ENCODE measurements around the gene BACH1. TPM values are rescaled to one million over a fixed set of nuclear protein-coding genes. Genes with fewer than 3 reads are reported as not detected.

The BACH1 gene
- total RNA-seq, 1 experiment from 2014 or later, result 42.0 TPM

- H4K20me1 ChIP-seq (ENCODE audit: insufficient read depth, low read depth, low read length), result no peaks in the 10 kb centered on the region
Observed at GRCh38 chr21:29374481-29374880, 75.8 kb downstream of the BACH1 start.

DNA sequence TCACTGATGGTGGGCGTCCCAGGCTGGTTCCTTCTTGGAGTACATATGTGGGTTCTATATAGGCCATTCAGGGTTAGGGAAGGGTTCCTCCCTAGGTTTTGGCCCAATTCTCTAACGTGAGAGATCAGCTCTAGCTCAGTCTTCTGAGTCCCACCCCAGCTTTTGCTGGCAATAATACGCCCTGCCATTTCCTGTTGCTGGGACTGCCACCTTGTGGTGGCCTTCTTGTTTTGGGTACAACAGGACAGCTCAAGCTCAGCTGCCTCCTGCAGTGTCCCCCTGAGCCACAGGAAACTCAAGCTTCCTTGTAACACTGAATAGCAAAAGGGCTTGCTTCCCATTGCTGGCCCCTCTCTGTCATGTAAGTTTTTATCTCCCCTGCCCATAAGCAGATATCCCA lies 77.8 kb downstream of the BACH1 start:
- H4K20me1 ChIP-seq (ENCODE audit: insufficient read depth, low read depth, low read length), result no peaks in the 10 kb centered on the region
- H3K27me3 ChIP-seq (ENCODE audit: low read length), result no peaks in the 10 kb centered on the region
- H3K9me3 ChIP-seq (ENCODE audit: low read length), result no peaks in the 10 kb centered on the region
- H3K36me3 ChIP-seq (ENCODE audit: insufficient read depth, low read length), result 0 out of 2 replicates have a peak, but pooled peaks cover 7% of the 10 kb centered on the region
- H3K79me2 ChIP-seq (ENCODE audit: low read length), result no peaks in the 10 kb centered on the region
- no peak overlapping the region for H3K4me2 ChIP-seq (ENCODE audit: low read depth, low read length, poor library complexity, severe bottlenecking)
- no peak overlapping the region for H3K4me3 ChIP-seq (ENCODE audit: low read length)
- no peaks in the 10 kb centered on the region for H3K9me2 ChIP-seq (replicated peaks; ENCODE audit: insufficient read depth, low read length)
- no peak overlapping the region for H2AFZ ChIP-seq (ENCODE audit: low read length)
- H3K9ac ChIP-seq (ENCODE audit: low read length), result no peak overlapping the region
- peak; percentile 88 for DNase-seq
- H3K27ac ChIP-seq (ENCODE audit: low read length), result no peak overlapping the region
- H3K4me1 ChIP-seq (ENCODE audit: low read length), result no peaks in the 10 kb centered on the region

More at GRCh38 chr21:29374481-29374880, 75.8 kb downstream of the BACH1 start:
- DNase-seq, result no peak
- Histone ChIP-seq H3K4me3 (ENCODE audit: low read length) (no peak overlapping the region), H2AFZ (ENCODE audit: low read length) (no peak overlapping the region), H3K9ac (ENCODE audit: low read length) (no peak overlapping the region), H3K9me2 (replicated peaks; ENCODE audit: insufficient read depth, low read length) (no peaks in the 10 kb centered on the region), H3K4me1 (ENCODE audit: low read length) (no peaks in the 10 kb centered on the region), H3K9me3 (ENCODE audit: low read length) (no peaks in the 10 kb centered on the region), H3K4me2 (ENCODE audit: low read depth, low read length, poor library complexity, severe bottlenecking) (no peak overlapping the region), H3K36me3 (ENCODE audit: insufficient read depth, low read length) (0 out of 2 replicates have a peak, but pooled peaks cover 7% of the 10 kb centered on the region), H3K27me3 (ENCODE audit: low read length) (no peaks in the 10 kb centered on the region), H3K79me2 (ENCODE audit: low read length) (no peaks in the 10 kb centered on the region), H3K27ac (ENCODE audit: low read length) (no peak overlapping the region)

DNA sequence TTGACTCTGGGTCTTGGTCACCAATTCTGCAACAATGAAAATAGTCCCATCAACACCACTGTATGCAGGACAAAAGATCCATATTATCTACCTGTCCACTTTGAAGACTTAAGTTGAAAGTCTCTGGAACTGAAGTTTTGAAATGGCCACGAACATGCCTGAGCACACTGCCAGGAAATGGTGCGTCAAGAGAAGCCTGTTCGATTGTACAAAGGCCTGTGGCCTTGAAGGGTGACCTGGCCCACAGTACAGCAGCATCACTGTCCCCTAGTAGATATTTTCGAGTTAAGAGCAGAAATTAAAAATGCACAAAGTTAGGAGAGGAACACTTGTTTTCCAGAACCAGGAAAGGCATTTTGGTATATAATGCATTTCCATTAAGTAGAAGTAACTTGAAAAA lies 78.5 kb downstream of the BACH1 start:
- DNase-seq, result no peak
- Histone ChIP-seq H3K79me2 (ENCODE audit: low read length) (no peaks in the 10 kb centered on the region), H4K20me1 (ENCODE audit: insufficient read depth, low read depth, low read length) (no peaks in the 10 kb centered on the region), H3K9me2 (replicated peaks; ENCODE audit: insufficient read depth, low read length) (no peaks in the 10 kb centered on the region), H3K9ac (ENCODE audit: low read length) (no peak overlapping the region), H3K36me3 (ENCODE audit: insufficient read depth, low read length) (0 out of 2 replicates have a peak, but pooled peaks cover 7% of the 10 kb centered on the region), H3K27ac (ENCODE audit: low read length) (no peak overlapping the region), H2AFZ (ENCODE audit: low read length) (no peak overlapping the region), H3K4me3 (ENCODE audit: low read length) (no peak overlapping the region), H3K9me3 (ENCODE audit: low read length) (no peaks in the 10 kb centered on the region), H3K4me2 (ENCODE audit: low read depth, low read length, poor library complexity, severe bottlenecking) (no peak overlapping the region), H3K4me1 (ENCODE audit: low read length) (no peaks in the 10 kb centered on the region), H3K27me3 (ENCODE audit: low read length) (no peaks in the 10 kb centered on the region)

DNA sequence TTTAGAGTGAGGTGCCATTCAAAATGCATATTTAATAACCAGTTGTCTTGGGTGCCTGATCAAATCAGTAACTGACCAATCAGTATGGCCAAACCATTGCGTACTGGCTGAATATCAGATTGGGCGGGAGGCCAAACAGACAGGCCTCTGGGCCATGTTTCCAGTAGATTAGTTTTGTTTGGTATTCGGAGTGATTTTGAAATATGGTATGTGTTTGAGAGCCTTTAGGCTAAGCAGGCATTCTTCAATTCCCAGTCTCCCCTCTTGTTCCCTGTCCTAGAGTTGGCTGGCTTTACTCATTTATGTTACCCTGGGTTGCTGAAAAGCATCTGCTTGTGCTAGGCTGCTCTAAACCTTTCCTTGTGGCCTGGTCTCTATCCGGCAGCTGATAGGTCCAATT lies 80.1 kb downstream of the BACH1 start:
- no peaks in the 10 kb centered on the region for H3K79me2 ChIP-seq (ENCODE audit: low read length)
- H3K4me3 ChIP-seq (ENCODE audit: low read length), result no peak overlapping the region
- H3K36me3 ChIP-seq (ENCODE audit: insufficient read depth, low read length), result no peaks in the 10 kb centered on the region
- DNase-seq, result no peak
- H3K4me1 ChIP-seq (ENCODE audit: low read length), result no peaks in the 10 kb centered on the region
- no peaks in the 10 kb centered on the region for H3K9me2 ChIP-seq (replicated peaks; ENCODE audit: insufficient read depth, low read length)
- H3K9me3 ChIP-seq (ENCODE audit: low read length), result no peaks in the 10 kb centered on the region
- no peaks in the 10 kb centered on the region for H3K27me3 ChIP-seq (ENCODE audit: low read length)
- no peak overlapping the region for H3K9ac ChIP-seq (ENCODE audit: low read length)
- H4K20me1 ChIP-seq (ENCODE audit: insufficient read depth, low read depth, low read length), result no peaks in the 10 kb centered on the region
- H3K27ac ChIP-seq (ENCODE audit: low read length), result no peak overlapping the region
- no peak overlapping the region for H3K4me2 ChIP-seq (ENCODE audit: low read depth, low read length, poor library complexity, severe bottlenecking)
- H2AFZ ChIP-seq (ENCODE audit: low read length), result no peak overlapping the region

DNA sequence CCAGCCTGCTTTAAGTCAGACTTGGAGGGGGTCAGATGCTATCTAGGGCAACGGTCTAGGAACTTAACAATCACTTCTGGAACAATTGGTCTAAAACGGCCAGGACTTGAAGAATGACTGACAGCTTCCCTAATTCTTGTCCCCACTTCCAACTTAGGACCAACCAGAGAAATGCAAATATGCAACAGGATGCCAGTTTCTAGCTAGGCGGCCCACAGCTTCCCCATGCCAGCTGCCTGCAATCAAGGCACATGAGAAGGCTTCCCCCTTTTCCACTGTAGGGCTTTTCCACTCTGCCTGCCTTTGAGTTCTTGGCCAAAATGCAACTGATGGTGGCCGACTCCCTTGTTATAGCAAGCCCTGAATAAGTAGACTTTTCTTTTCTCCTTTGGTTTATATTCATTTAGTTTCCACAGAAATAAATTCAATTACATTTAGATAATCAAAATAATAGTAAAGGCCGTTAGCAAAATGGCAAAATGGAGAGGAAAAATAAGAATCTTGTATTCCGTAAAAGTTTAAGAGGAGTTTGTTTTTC lies 80.9 kb downstream of the BACH1 start:
- H3K27ac ChIP-seq (ENCODE audit: low read length), result no peak overlapping the region
- H3K27me3 ChIP-seq (ENCODE audit: low read length), result no peaks in the 10 kb centered on the region
- H3K9ac ChIP-seq (ENCODE audit: low read length), result no peak overlapping the region
- no peaks in the 10 kb centered on the region for H3K4me1 ChIP-seq (ENCODE audit: low read length)
- H3K9me3 ChIP-seq (ENCODE audit: low read length), result no peaks in the 10 kb centered on the region
- no peaks in the 10 kb centered on the region for H4K20me1 ChIP-seq (ENCODE audit: insufficient read depth, low read depth, low read length)
- H3K9me2 ChIP-seq (replicated peaks; ENCODE audit: insufficient read depth, low read length), result no peaks in the 10 kb centered on the region
- no peak overlapping the region for H3K4me2 ChIP-seq (ENCODE audit: low read depth, low read length, poor library complexity, severe bottlenecking)
- no peak overlapping the region for H3K4me3 ChIP-seq (ENCODE audit: low read length)
- H3K79me2 ChIP-seq (ENCODE audit: low read length), result no peaks in the 10 kb centered on the region
- no peak overlapping the region for H2AFZ ChIP-seq (ENCODE audit: low read length)
- H3K36me3 ChIP-seq (ENCODE audit: insufficient read depth, low read length), result no peaks in the 10 kb centered on the region
- no peak for DNase-seq

DNA sequence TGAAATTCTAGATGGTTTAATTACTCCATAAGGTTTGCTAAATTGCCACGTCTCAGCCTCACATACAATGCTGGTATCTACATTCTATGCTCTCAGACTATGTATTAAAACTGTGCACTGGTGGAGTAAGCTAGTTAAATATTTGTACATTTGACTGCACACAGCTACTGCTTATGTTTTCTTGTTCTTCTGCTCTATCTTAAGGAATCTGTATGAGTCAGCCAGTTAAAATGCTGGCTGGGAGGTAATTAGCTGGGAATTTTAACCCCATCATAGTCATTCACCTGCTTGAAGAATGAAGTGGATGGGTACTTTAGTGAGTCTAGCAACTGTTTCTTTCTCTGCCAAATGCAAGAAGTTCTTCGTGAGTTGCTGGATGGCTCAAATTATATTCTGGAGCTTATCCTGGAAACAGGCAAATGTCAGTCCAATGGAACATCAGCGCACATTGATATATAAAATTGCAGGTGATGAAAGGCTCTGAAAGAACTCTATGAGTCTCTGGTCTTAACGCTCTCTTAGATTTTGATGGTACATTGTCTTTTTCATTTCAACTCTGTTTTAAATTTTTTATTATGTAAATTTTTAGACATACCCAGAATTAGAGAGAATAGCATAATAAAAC lies 83.4 kb downstream of the BACH1 start:
- Histone ChIP-seq H3K4me2 (ENCODE audit: low read depth, low read length, poor library complexity, severe bottlenecking) (no peak overlapping the region), H3K9ac (ENCODE audit: low read length) (no peak overlapping the region), H3K36me3 (ENCODE audit: insufficient read depth, low read length) (no peaks in the 10 kb centered on the region), H3K27ac (ENCODE audit: low read length) (no peak overlapping the region), H3K4me1 (ENCODE audit: low read length) (no peaks in the 10 kb centered on the region), H3K9me2 (replicated peaks; ENCODE audit: insufficient read depth, low read length) (no peaks in the 10 kb centered on the region), H3K4me3 (ENCODE audit: low read length) (no peak overlapping the region), H3K79me2 (ENCODE audit: low read length) (no peaks in the 10 kb centered on the region), H3K9me3 (ENCODE audit: low read length) (no peaks in the 10 kb centered on the region), H4K20me1 (ENCODE audit: insufficient read depth, low read depth, low read length) (no peaks in the 10 kb centered on the region), H2AFZ (ENCODE audit: low read length) (no peak overlapping the region), H3K27me3 (ENCODE audit: low read length) (no peaks in the 10 kb centered on the region)
- no peak for DNase-seq

GRCh38 chr21:29384683-29385359 lies 86.1 kb downstream of the BACH1 start:
- no peaks in the 10 kb centered on the region for H3K4me1 ChIP-seq (ENCODE audit: low read length)

GRCh38 chr21:29385934-29386520 lies 87.3 kb downstream of the BACH1 start:
- Histone ChIP-seq H3K4me1 (ENCODE audit: low read length) (no peaks in the 10 kb centered on the region), H3K9me2 (replicated peaks; ENCODE audit: insufficient read depth, low read length) (no peaks in the 10 kb centered on the region), H3K4me3 (ENCODE audit: low read length) (no peak overlapping the region), H3K9ac (ENCODE audit: low read length) (no peak overlapping the region), H3K79me2 (ENCODE audit: low read length) (no peaks in the 10 kb centered on the region), H3K27me3 (ENCODE audit: low read length) (no peaks in the 10 kb centered on the region), H4K20me1 (ENCODE audit: insufficient read depth, low read depth, low read length) (no peaks in the 10 kb centered on the region), H3K36me3 (ENCODE audit: insufficient read depth, low read length) (no peaks in the 10 kb centered on the region), H2AFZ (ENCODE audit: low read length) (no peak overlapping the region), H3K9me3 (ENCODE audit: low read length) (no peaks in the 10 kb centered on the region), H3K27ac (ENCODE audit: low read length) (no peak overlapping the region), H3K4me2 (ENCODE audit: low read depth, low read length, poor library complexity, severe bottlenecking) (no peak overlapping the region)
- no peak for DNase-seq

More at GRCh38 chr21:29384683-29385359, 86.1 kb downstream of the BACH1 start:
- Histone ChIP-seq H4K20me1 (ENCODE audit: insufficient read depth, low read depth, low read length) (no peaks in the 10 kb centered on the region), H3K9me2 (replicated peaks; ENCODE audit: insufficient read depth, low read length) (no peaks in the 10 kb centered on the region), H3K4me2 (ENCODE audit: low read depth, low read length, poor library complexity, severe bottlenecking) (no peak overlapping the region), H3K36me3 (ENCODE audit: insufficient read depth, low read length) (no peaks in the 10 kb centered on the region), H3K9me3 (ENCODE audit: low read length) (no peaks in the 10 kb centered on the region), H3K79me2 (ENCODE audit: low read length) (no peaks in the 10 kb centered on the region), H3K27ac (ENCODE audit: low read length) (no peak overlapping the region), H3K4me3 (ENCODE audit: low read length) (no peak overlapping the region), H3K27me3 (ENCODE audit: low read length) (no peaks in the 10 kb centered on the region), H2AFZ (ENCODE audit: low read length) (no peak overlapping the region), H3K9ac (ENCODE audit: low read length) (no peak overlapping the region)
- no peak for DNase-seq

Measured in Karpas-422 (cell line).